ENCODE measurements around the gene ALDH6A1. TPM values are rescaled to one million over a fixed set of nuclear protein-coding genes. Genes with fewer than 3 reads are reported as not detected.

ALDH6A1 gene
- total RNA-seq, 4 donors from 2014 or later = 19.1 to 40.0 (median 27.5) TPM

GRCh38 chr14:74085828-74086227 lies 1.6 kb upstream of the ALDH6A1 start:
- Histone ChIP-seq H3K4me3 (peak overlapping the region in 2 of 4 donors; percentile 66 to 98), H3K4me1 (peaks cover 4 to 25% (median 18%) of the 10 kb centered on the region in 4 donors), H3K27me3 (no peaks in the 10 kb centered on the region), H3K36me3 (no peaks in the 10 kb centered on the region), H3K27ac (no peak overlapping the region), H3K9me3 (no peaks in the 10 kb centered on the region)
- in situ Hi-C loops (cut with MboI; ENCODE audit: low pct_ligation_motif_present in 1 of 4, low pct_unique_long_range_greater_than_20kb in 1 of 4, low sequenced_read_pairs in 3 of 4) (no loop called here), intact Hi-C loops (cut with DNase I; ENCODE audit: low total_unique reads) (no loop called here)
- WGBS, 2 donors (ENCODE audit: low coverage in 1 of 2) = 81 to 85% methylated on average over 1 of the region's 1 CpG
- DNase-seq = no peak
- no peak for TF ChIP-seq POLR2A (IDR thresholded peaks at IDR 0.05)
- no peak for TF ChIP-seq POLR2AphosphoS5 (IDR thresholded peaks at IDR 0.05)
- TF ChIP-seq CTCF (IDR thresholded peaks at IDR 0.05) = no peak
- no peak for TF ChIP-seq EP300 (IDR thresholded peaks at IDR 0.05; ENCODE audit: low read depth)

GRCh38 chr14:74085047-74085637 lies 889 bp upstream of the ALDH6A1 start:
- peaks cover 4 to 25% (median 18%) of the 10 kb centered on the region in 4 donors for H3K4me1 ChIP-seq
- TF ChIP-seq EP300 (IDR thresholded peaks at IDR 0.05; ENCODE audit: low read depth) (no peak), POLR2AphosphoS5 (IDR thresholded peaks at IDR 0.05) (no peak), POLR2A (IDR thresholded peaks at IDR 0.05) (no peak), CTCF (IDR thresholded peaks at IDR 0.05) (no peak)
- H3K27me3 ChIP-seq = no peaks in the 10 kb centered on the region
- peak overlapping the region; percentile 66 to 98 (median 86) for H3K4me3 ChIP-seq
- peak overlapping the region; percentile 82 to 92 (median 88) for H3K27ac ChIP-seq
- no peaks in the 10 kb centered on the region for H3K36me3 ChIP-seq
- in situ Hi-C loops (cut with MboI; ENCODE audit: low pct_ligation_motif_present in 1 of 4, low pct_unique_long_range_greater_than_20kb in 1 of 4, low sequenced_read_pairs in 3 of 4) (no loop called here), intact Hi-C loops (cut with DNase I; ENCODE audit: low total_unique reads) (no loop called here)
- DNase-seq = no peak
- WGBS, 2 donors (ENCODE audit: low coverage in 1 of 2) = 0 to 1% methylated on average over 10 to 26 of the region's 26 CpGs
- H3K9me3 ChIP-seq = no peaks in the 10 kb centered on the region

GRCh38 chr14:74083784-74084276 lies 423 bp downstream of the ALDH6A1 start:
- Histone ChIP-seq H3K9me3 (no peaks in the 10 kb centered on the region), H3K4me1 (peaks cover 4 to 22% (median 18%) of the 10 kb centered on the region in 4 donors), H3K27me3 (no peaks in the 10 kb centered on the region), H3K4me3 (peak overlapping the region; percentile 53 to 98 (median 76)), H3K27ac (peak overlapping the region; percentile 74 to 92 (median 90)), H3K36me3 (no peaks in the 10 kb centered on the region)
- WGBS, 2 donors (ENCODE audit: low coverage in 1 of 2) = 2% methylated on average over 7 to 15 of the region's 15 CpGs
- TF ChIP-seq POLR2AphosphoS5 (IDR thresholded peaks at IDR 0.05) (no peak), CTCF (IDR thresholded peaks at IDR 0.05) (peak in 1 of 5 experiments; percentile 9)
- intact Hi-C loops (cut with DNase I; ENCODE audit: low total_unique reads) (loop anchor here (1.0 kb wide), 1 partner anchor 65 kb away; the partner anchor contains the start of genes BBOF1 and ENTPD5), in situ Hi-C loops (cut with MboI; ENCODE audit: low pct_ligation_motif_present in 1 of 4, low pct_unique_long_range_greater_than_20kb in 1 of 4, low sequenced_read_pairs in 3 of 4) (no loop called here)
- DNase-seq = no peak

GRCh38 chr14:74083161-74083560 lies 1.1 kb downstream of the ALDH6A1 start:
- H3K27ac ChIP-seq = peak overlapping the region in 3 of 4 donors; percentile 74 to 92 (median 88)
- TF ChIP-seq CTCF (IDR thresholded peaks at IDR 0.05) (no peak), POLR2A (IDR thresholded peaks at IDR 0.05) (no peak)
- H3K36me3 ChIP-seq = no peaks in the 10 kb centered on the region
- intact Hi-C loops (cut with DNase I; ENCODE audit: low total_unique reads) = no loop called here
- in situ Hi-C loops (cut with MboI; ENCODE audit: low pct_ligation_motif_present in 1 of 4, low pct_unique_long_range_greater_than_20kb in 1 of 4, low sequenced_read_pairs in 3 of 4) = no loop called here
- no peak for DNase-seq
- WGBS, 2 donors (ENCODE audit: low coverage in 1 of 2) = 83 to 89% methylated on average over 2 to 3 of the region's 3 CpGs
- H3K4me1 ChIP-seq = peaks cover 4 to 22% (median 18%) of the 10 kb centered on the region in 4 donors
- H3K9me3 ChIP-seq = no peaks in the 10 kb centered on the region
- H3K4me3 ChIP-seq = peak overlapping the region in 1 of 4 donors; percentile 98
- H3K27me3 ChIP-seq = no peaks in the 10 kb centered on the region
